DOHH2 (cell line): ENCODE measurements around the gene RICTOR.

Source experiments
- H3F3A ChIP-seq: fragments of 200-600 bp; sonication (generic), shearing (Covaris generic); 2 replicates; pipeline ENCODE4 v1.6.0; 2016; ENCODE audit warnings: antibody characterized with exemption, mild to moderate bottlenecking; ENCODE audit not compliant: control insufficient read depth, insufficient read depth
- H3K27ac ChIP-seq: fragments of 200-600 bp; sonication (generic); 2 replicates; pipeline ENCODE4 v1.5.1; 2014; ENCODE audit warnings: low read depth, mild to moderate bottlenecking, low read length, moderate library complexity
- H3K27me3 ChIP-seq: fragments of 200-600 bp; sonication (generic); 2 replicates; pipeline ENCODE4 v1.6.1; 2014; ENCODE audit warnings: mild to moderate bottlenecking, low read length, mixed read lengths; ENCODE audit not compliant: control insufficient read depth
- H3K36me3 ChIP-seq: fragments of 200-600 bp; sonication (generic); 2 replicates; pipeline ENCODE4 v1.6.1; 2014; ENCODE audit warnings: mild to moderate bottlenecking, low read length, moderate library complexity, mixed read lengths; ENCODE audit not compliant: control insufficient read depth
- H3K4me1 ChIP-seq: fragments of 200-600 bp; sonication (generic); 2 replicates; pipeline ENCODE4 v1.6.1; 2014; ENCODE audit warnings: mild to moderate bottlenecking, low read length, mixed read lengths; ENCODE audit not compliant: control insufficient read depth
- H3K4me2 ChIP-seq: fragments of 200-600 bp; sonication (generic); 2 replicates; pipeline ENCODE4 v1.6.0; 2014; ENCODE audit warnings: mild to moderate bottlenecking, low read length, moderate library complexity
- H3K4me3 ChIP-seq: fragments of 200-600 bp; sonication (generic); 2 replicates; pipeline ENCODE4 v1.5.1; 2014; ENCODE audit warnings: mild to moderate bottlenecking, low read length, mixed read lengths
- H3K79me2 ChIP-seq: fragments of 200-600 bp; sonication (generic); 2 replicates; pipeline ENCODE4 v1.6.1; 2014; ENCODE audit warnings: mild to moderate bottlenecking, low read length, mixed read lengths; ENCODE audit not compliant: control insufficient read depth
- H3K9me2 ChIP-seq: fragments of 200-600 bp; sonication (generic); replicated peaks from 2 replicates; pipeline ENCODE4 v1.6.1; 2014; ENCODE audit warnings: mild to moderate bottlenecking, low read length, mixed read lengths; ENCODE audit not compliant: control insufficient read depth
- H3K9me3 ChIP-seq: fragments of 200-600 bp; sonication (generic); 2 replicates; pipeline ENCODE4 v1.6.1; 2014; ENCODE audit warnings: antibody characterized with exemption, low read length, mixed read lengths; ENCODE audit not compliant: control insufficient read depth, insufficient read depth
- H4K20me1 ChIP-seq: fragments of 200-600 bp; sonication (generic); 2 replicates; pipeline ENCODE4 v1.6.0; 2014; ENCODE audit warnings: low read depth, mild to moderate bottlenecking, antibody characterized with exemption, low read length, moderate library complexity; ENCODE audit not compliant: control insufficient read depth, insufficient read depth
- CTCF ChIP-seq: fragments of 200-600 bp; sonication (generic); IDR thresholded peaks from one replicate; pipeline ENCODE4 v1.5.1; 2014; ENCODE audit warnings: antibody characterized with exemption, mild to moderate bottlenecking, low read depth, low read length; ENCODE audit not compliant: poor library complexity, severe bottlenecking
- EZH2phosphoT487 ChIP-seq: fragments of 200-600 bp; sonication (generic); IDR thresholded peaks from 2 replicates; pipeline ENCODE4 v1.6.1; 2017; ENCODE audit warnings: borderline replicate concordance, mild to moderate bottlenecking, antibody characterized with exemption, low read length, moderate library complexity, mixed read lengths

Gene RICTOR

GRCh38 chr5:38931731-38932130 lies 142.5 kb downstream of the RICTOR start:
- TF ChIP-seq CTCF (no peak), EZH2phosphoT487 (no peak)
- Histone ChIP-seq H3K9me3 (no peaks in the 10 kb centered on the region), H3K27ac (no peak overlapping the region), H4K20me1 (no peaks in the 10 kb centered on the region), H3K4me1 (peaks cover 5% of the 10 kb centered on the region; the same call in 1 of the 2 replicates), H3K36me3 (no peaks in the 10 kb centered on the region), H3F3A (no peaks in the 10 kb centered on the region), H3K4me2 (no peak overlapping the region), H3K79me2 (no peaks in the 10 kb centered on the region), H3K27me3 (no peaks in the 10 kb centered on the region), H3K9me2 (no peaks in the 10 kb centered on the region), H3K4me3 (no peak overlapping the region)

- Histone ChIP-seq H3K27me3 (no peaks in the 10 kb centered on the region), H3F3A (no peaks in the 10 kb centered on the region), H3K4me2 (no peak overlapping the region), H3K4me1 (peaks cover 5% of the 10 kb centered on the region; the same call in 1 of the 2 replicates), H4K20me1 (no peaks in the 10 kb centered on the region), H3K4me3 (no peak overlapping the region), H3K27ac (no peak overlapping the region), H3K9me3 (no peaks in the 10 kb centered on the region), H3K9me2 (no peaks in the 10 kb centered on the region), H3K79me2 (no peaks in the 10 kb centered on the region), H3K36me3 (no peaks in the 10 kb centered on the region)
- no peak for TF ChIP-seq CTCF
Observed at GRCh38 chr5:38929838-38930237, 144.4 kb downstream of the RICTOR start.

- Histone ChIP-seq H3K36me3 (no peaks in the 10 kb centered on the region), H3K27me3 (no peaks in the 10 kb centered on the region)
Observed at GRCh38 chr5:38927470-38927869, 146.7 kb downstream of the RICTOR start.

More at GRCh38 chr5:38927470-38927869, 146.7 kb downstream of the RICTOR start:
- Histone ChIP-seq H3K9me3 (no peaks in the 10 kb centered on the region), H4K20me1 (no peaks in the 10 kb centered on the region), H3F3A (no peaks in the 10 kb centered on the region), H3K4me1 (no peaks in the 10 kb centered on the region), H3K79me2 (no peaks in the 10 kb centered on the region), H3K4me3 (no peak overlapping the region), H3K4me2 (no peak overlapping the region), H3K27ac (no peak overlapping the region), H3K9me2 (no peaks in the 10 kb centered on the region)
- TF ChIP-seq EZH2phosphoT487 (no peak), CTCF (no peak)
